HEK293 (cell line): ENCODE measurements around the gene PIGL.

ENCODE experiments used
- CTCF ChIA-PET: fragments of 350-600 bp; formaldehyde crosslinking; extraction: SDS; loops from one replicate; lab custom pipeline; 2021; ENCODE audit warnings: antibody characterized with exemption; lab: Yijun Ruan, JAX
- POLR2A ChIA-PET: fragments of 300-600 bp; formaldehyde crosslinking; extraction: SDS; loops from one replicate; lab custom pipeline; 2020; ENCODE audit warnings: antibody characterized with exemption, inconsistent platforms; lab: Yijun Ruan, JAX
- H3K27ac ChIP-seq: fragments of 200-500 bp; sonication (Bioruptor generic); 2 replicates; pipeline ENCODE4 v1.5.1; 2014; ENCODE audit warnings: low read depth, low read length, control low read depth, inconsistent platforms; ENCODE audit errors: extremely low read depth
- H3K36me3 ChIP-seq, 2 experiments: fragments of 200-500 bp in 1 of 2; sonication (Bioruptor generic) in 1 of 2; 1 replicate in 1 of 2; 2 replicates in 1 of 2; pipeline ENCODE4 v1.5.1; 2014 to 2017; ENCODE audit warnings: inconsistent platforms in 2 of 2, low read length in 2 of 2; ENCODE audit not compliant: control insufficient read depth in 2 of 2, insufficient read depth in 1 of 2
- H3K4me1 ChIP-seq: fragments of 200-500 bp; sonication (Bioruptor generic); 2 replicates; pipeline ENCODE4 v1.5.1; 2014; ENCODE audit warnings: mild to moderate bottlenecking, low read length, inconsistent platforms; ENCODE audit not compliant: control insufficient read depth, insufficient read depth
- H3K4me3 ChIP-seq: 2 replicates; pipeline ENCODE4 v1.5.1; 2011; ENCODE audit warnings: low read depth, mild to moderate bottlenecking, control low read depth, low read length, moderate library complexity
- H3K9me3 ChIP-seq: fragments of 200-500 bp; sonication (Bioruptor generic); 2 replicates; pipeline ENCODE4 v1.5.1; 2014; ENCODE audit warnings: low read depth, low read length, inconsistent platforms; ENCODE audit not compliant: control insufficient read depth, insufficient read depth
- BCL11A ChIP-seq: fragments of 450-650 bp; formaldehyde crosslinking; IDR thresholded peaks from 2 replicates; pipeline ENCODE4 v1.5.1; 2016; ENCODE audit warnings: low read depth, missing biosample characterization, missing genetic modification characterization
- FEZF1 ChIP-seq: fragments of 450-650 bp; formaldehyde crosslinking; IDR thresholded peaks from 2 replicates; pipeline ENCODE4 v1.5.1; 2016; ENCODE audit warnings: missing biosample characterization, missing genetic modification characterization
- HOXA7 ChIP-seq: sonication (generic); formaldehyde crosslinking; IDR thresholded peaks from 2 replicates; pipeline ENCODE4 v1.8.1; 2022; ENCODE audit warnings: missing genetic modification reagents, borderline replicate concordance
- KLF17 ChIP-seq: fragments of 450-650 bp; formaldehyde crosslinking; IDR thresholded peaks from 2 replicates; pipeline ENCODE4 v1.5.1; 2016; ENCODE audit warnings: missing biosample characterization, missing genetic modification characterization
- MZF1 ChIP-seq: fragments of 450-650 bp; formaldehyde crosslinking; IDR thresholded peaks from 2 replicates; pipeline ENCODE4 v1.5.1; 2017; ENCODE audit warnings: missing biosample characterization, missing genetic modification characterization, borderline replicate concordance
- PRDM1 ChIP-seq: fragments of 450-650 bp; formaldehyde crosslinking; IDR thresholded peaks from 2 replicates; pipeline ENCODE4; 2016; ENCODE audit warnings: missing biosample characterization, missing genetic modification characterization
- WT1 ChIP-seq: fragments of 450-650 bp; formaldehyde crosslinking; IDR thresholded peaks from 2 replicates; pipeline ENCODE4 v1.5.1; 2016; ENCODE audit warnings: missing biosample characterization, missing genetic modification characterization
- ZBTB1 ChIP-seq: fragments of 450-650 bp; formaldehyde crosslinking; IDR thresholded peaks from 2 replicates; pipeline ENCODE4 v1.5.1; 2016; ENCODE audit warnings: missing biosample characterization, missing genetic modification characterization
- ZBTB21 ChIP-seq: fragments of 450-650 bp; formaldehyde crosslinking; IDR thresholded peaks from 2 replicates; pipeline ENCODE4 v1.5.1; 2017; ENCODE audit warnings: missing biosample characterization, missing genetic modification characterization
- ZBTB48 ChIP-seq: fragments of 450-650 bp; formaldehyde crosslinking; IDR thresholded peaks from 2 replicates; pipeline ENCODE4 v1.5.1; 2016; ENCODE audit warnings: missing biosample characterization, missing genetic modification characterization
- ZBTB8A ChIP-seq: fragments of 450-650 bp; formaldehyde crosslinking; IDR thresholded peaks from 2 replicates; pipeline ENCODE4 v1.5.1; 2016; ENCODE audit warnings: missing biosample characterization, missing genetic modification characterization
- ZEB2 ChIP-seq: fragments of 450-650 bp; formaldehyde crosslinking; IDR thresholded peaks from 2 replicates; pipeline ENCODE4 v1.5.1; 2016; ENCODE audit warnings: missing biosample characterization, missing genetic modification characterization
- ZNF121 ChIP-seq: fragments of 450-650 bp; formaldehyde crosslinking; IDR thresholded peaks from 2 replicates; pipeline ENCODE4 v1.5.1; 2016; ENCODE audit warnings: missing biosample characterization, missing genetic modification characterization
- ZNF132 ChIP-seq: fragments of 450-650 bp; formaldehyde crosslinking; IDR thresholded peaks from 2 replicates; pipeline ENCODE4 v1.5.1; 2017; ENCODE audit warnings: missing biosample characterization, missing genetic modification characterization, borderline replicate concordance
- ZNF138 ChIP-seq: fragments of 450-650 bp; formaldehyde crosslinking; IDR thresholded peaks from 2 replicates; pipeline ENCODE4 v1.5.1; 2016; ENCODE audit warnings: missing biosample characterization, missing genetic modification characterization, borderline replicate concordance
- ZNF157 ChIP-seq: fragments of 450-650 bp; formaldehyde crosslinking; IDR thresholded peaks from 2 replicates; pipeline ENCODE4 v1.5.1; 2016; ENCODE audit warnings: missing biosample characterization, missing genetic modification characterization
- ZNF324 ChIP-seq: fragments of 450-650 bp; formaldehyde crosslinking; IDR thresholded peaks from 2 replicates; pipeline ENCODE4 v1.5.1; 2016; ENCODE audit warnings: missing biosample characterization, missing genetic modification characterization
- ZNF391 ChIP-seq: fragments of 450-650 bp; formaldehyde crosslinking; IDR thresholded peaks from 2 replicates; pipeline ENCODE4 v1.5.1; 2016; ENCODE audit warnings: low read depth, missing biosample characterization, missing genetic modification characterization, borderline replicate concordance
- ZNF394 ChIP-seq: fragments of 450-650 bp; formaldehyde crosslinking; IDR thresholded peaks from 2 replicates; pipeline ENCODE4 v1.5.1; 2016; ENCODE audit warnings: missing biosample characterization, missing genetic modification characterization, mild to moderate bottlenecking, moderate library complexity, borderline replicate concordance
- ZNF426 ChIP-seq: fragments of 450-650 bp; formaldehyde crosslinking; IDR thresholded peaks from 2 replicates; pipeline ENCODE4 v1.5.1; 2017; ENCODE audit warnings: missing biosample characterization, missing genetic modification characterization, mild to moderate bottlenecking, inconsistent platforms, moderate library complexity
- ZNF488 ChIP-seq: fragments of 450-650 bp; formaldehyde crosslinking; IDR thresholded peaks from 2 replicates; pipeline ENCODE4 v1.5.1; 2016; ENCODE audit warnings: missing biosample characterization, missing genetic modification characterization
- ZNF530 ChIP-seq: fragments of 450-650 bp; formaldehyde crosslinking; IDR thresholded peaks from 2 replicates; pipeline ENCODE4 v1.5.1; 2016; ENCODE audit warnings: low read depth, missing biosample characterization, missing genetic modification characterization
- ZNF544 ChIP-seq: fragments of 450-650 bp; formaldehyde crosslinking; IDR thresholded peaks from 2 replicates; pipeline ENCODE4 v1.5.0; 2017; ENCODE audit warnings: missing biosample characterization, missing genetic modification characterization
- ZNF548 ChIP-seq: fragments of 450-650 bp; formaldehyde crosslinking; IDR thresholded peaks from 2 replicates; pipeline ENCODE4 v1.5.1; 2016; ENCODE audit warnings: missing biosample characterization, missing genetic modification characterization
- ZNF558 ChIP-seq: fragments of 450-650 bp; formaldehyde crosslinking; IDR thresholded peaks from 2 replicates; pipeline ENCODE4 v1.5.1; 2016; ENCODE audit warnings: missing biosample characterization, missing genetic modification characterization
- ZNF561 ChIP-seq: fragments of 450-650 bp; IDR thresholded peaks from 2 replicates; pipeline ENCODE4 v1.5.1; 2018; ENCODE audit warnings: missing biosample characterization, missing genetic modification characterization, borderline replicate concordance
- ZNF585B ChIP-seq: fragments of 450-650 bp; formaldehyde crosslinking; IDR thresholded peaks from 2 replicates; pipeline ENCODE4 v1.5.1; 2016; ENCODE audit warnings: missing biosample characterization, missing genetic modification characterization
- ZNF621 ChIP-seq: fragments of 450-650 bp; formaldehyde crosslinking; IDR thresholded peaks from 2 replicates; pipeline ENCODE4 v1.5.1; 2017; ENCODE audit warnings: missing biosample characterization, missing genetic modification characterization
- ZNF654 ChIP-seq: fragments of 450-650 bp; formaldehyde crosslinking; IDR thresholded peaks from 2 replicates; pipeline ENCODE4 v1.5.1; 2016; ENCODE audit warnings: low read depth, missing biosample characterization, missing genetic modification characterization
- ZNF692 ChIP-seq: fragments of 450-650 bp; formaldehyde crosslinking; IDR thresholded peaks from 2 replicates; pipeline ENCODE4 v1.5.1; 2016; ENCODE audit warnings: missing biosample characterization, missing genetic modification characterization
- ZNF701 ChIP-seq: fragments of 450-650 bp; formaldehyde crosslinking; IDR thresholded peaks from 2 replicates; pipeline ENCODE4 v1.5.1; 2016; ENCODE audit warnings: missing biosample characterization, missing genetic modification characterization
- ZNF791 ChIP-seq: fragments of 450-650 bp; formaldehyde crosslinking; IDR thresholded peaks from 2 replicates; pipeline ENCODE4 v1.5.1; 2016; ENCODE audit warnings: missing biosample characterization, missing genetic modification characterization
- ZSCAN30 ChIP-seq: fragments of 450-650 bp; IDR thresholded peaks from 2 replicates; pipeline ENCODE4 v1.5.1; 2018; ENCODE audit warnings: missing biosample characterization, mild to moderate bottlenecking, missing genetic modification characterization, moderate library complexity
- TF ChIP-seq, protein P1 (sequence below): fragments of 450-650 bp; formaldehyde crosslinking; IDR thresholded peaks from 2 replicates; pipeline ENCODE4 v1.5.1; 2016; ENCODE audit warnings: missing biosample characterization, missing genetic modification characterization

The PIGL gene

GRCh38 chr17:16363749-16364536, 146.9 kb downstream of the PIGL start:
- Histone ChIP-seq H3K9me3 (no peaks in the 10 kb centered on the region), H3K4me1 (peaks cover 4% of the 10 kb centered on the region), H3K4me3 (no peak overlapping the region), H3K36me3 (no peaks in the 10 kb centered on the region; a peak in 1 of 3 replicates), H3K27ac (no peak overlapping the region)
- ChIA-PET POLR2A (interaction anchor here (0.9 to 6.2 kb wide), 8 partner anchors 11 to 149 kb away, joined by 3 to 83 read pairs (median 7); partner anchors contain the start of genes CENPV, NCOR1 and UBB), CTCF (interaction anchor here (0.5 to 5.8 kb wide), 59 partner anchors 12 to 1065 kb away, joined by 3 to 93 read pairs (median 4); partner anchors contain the start of genes CENPV, TRPV2 and UBB)
- TF ChIP-seq ZNF530 (tag by site-specific recombination) (no peak), ZNF692 (0 out of 2 replicates have a peak, but pooled peaks have one; percentile 16), ZNF121 (tag by site-specific recombination) (no peak), KLF17 (tag by site-specific recombination) (peak; percentile 19; the same call in 1 of the 2 replicates), ZNF324 (tag by site-specific recombination) (no peak), ZBTB1 (no peak), ZNF157 (tag by site-specific recombination) (no peak), MZF1 (0 out of 2 replicates have a peak, but pooled peaks have one; percentile 16), ZNF654 (tag by site-specific recombination) (peak; percentile 91), PRDM1 (tag by site-specific recombination) (no peak), ZNF791 (tag by site-specific recombination) (no peak), ZEB2 (tag by site-specific recombination) (0 out of 2 replicates have a peak, but pooled peaks have one; percentile 43), ZNF394 (tag by site-specific recombination) (peak; percentile 78; the same call in 1 of the 2 replicates), ZNF544 (no peak), ZNF391 (tag by site-specific recombination) (no peak), WT1 (tag by site-specific recombination) (no peak), ZBTB48 (tag by site-specific recombination) (0 out of 2 replicates have a peak, but pooled peaks have one; percentile 30), ZNF621 (tag by site-specific recombination) (no peak), ZNF701 (tag by site-specific recombination) (no peak), ZNF132 (no peak), ZSCAN30 (tag by site-specific recombination) (peak; percentile 69; the same call in 1 of the 2 replicates), ZNF585B (no peak), ZNF426 (no peak), ZNF561 (tag by site-specific recombination) (0 out of 2 replicates have a peak, but pooled peaks have one; percentile 56), ZNF548 (no peak), BCL11A (tag by site-specific recombination) (0 out of 2 replicates have a peak, but pooled peaks have one; percentile 14), HOXA7 (CRISPR knock-in tag) (no peak), ZBTB8A (tag by site-specific recombination) (peak; percentile 27; the same call in 1 of the 2 replicates), ZNF138 (tag by site-specific recombination) (no peak), ZNF488 (tag by site-specific recombination) (no peak), FEZF1 (tag by site-specific recombination) (no peak), ZNF558 (no peak), ZBTB21 (tag by site-specific recombination) (no peak)
- TF ChIP-seq, protein P1, sequence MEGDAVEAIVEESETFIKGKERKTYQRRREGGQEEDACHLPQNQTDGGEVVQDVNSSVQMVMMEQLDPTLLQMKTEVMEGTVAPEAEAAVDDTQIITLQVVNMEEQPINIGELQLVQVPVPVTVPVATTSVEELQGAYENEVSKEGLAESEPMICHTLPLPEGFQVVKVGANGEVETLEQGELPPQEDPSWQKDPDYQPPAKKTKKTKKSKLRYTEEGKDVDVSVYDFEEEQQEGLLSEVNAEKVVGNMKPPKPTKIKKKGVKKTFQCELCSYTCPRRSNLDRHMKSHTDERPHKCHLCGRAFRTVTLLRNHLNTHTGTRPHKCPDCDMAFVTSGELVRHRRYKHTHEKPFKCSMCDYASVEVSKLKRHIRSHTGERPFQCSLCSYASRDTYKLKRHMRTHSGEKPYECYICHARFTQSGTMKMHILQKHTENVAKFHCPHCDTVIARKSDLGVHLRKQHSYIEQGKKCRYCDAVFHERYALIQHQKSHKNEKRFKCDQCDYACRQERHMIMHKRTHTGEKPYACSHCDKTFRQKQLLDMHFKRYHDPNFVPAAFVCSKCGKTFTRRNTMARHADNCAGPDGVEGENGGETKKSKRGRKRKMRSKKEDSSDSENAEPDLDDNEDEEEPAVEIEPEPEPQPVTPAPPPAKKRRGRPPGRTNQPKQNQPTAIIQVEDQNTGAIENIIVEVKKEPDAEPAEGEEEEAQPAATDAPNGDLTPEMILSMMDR (tag by site-specific recombination), result peak; percentile 80
